HCT116 (cell line): ENCODE data around the gene ACO2. TPM values are rescaled to one million over a fixed set of nuclear protein-coding genes. Genes with fewer than 3 reads are reported as not detected.
"Not testable (repeated sequence)": the region's sequence is repeated elsewhere in the genome, so short reads cannot be mapped to it uniquely, and the experiment has no call there.

Source experiments
- ATAC-seq: fragments of 200-7000 bp; cut with Tn5 transposase; 2 replicates; pipeline ENCODE4 v1.9.1; 2020; ENCODE audit warnings: mild to moderate bottlenecking, moderate library complexity
- BruUV-seq: library from RNA; stranded (reverse); fragments of 400-500 nt; replicated peaks from 2 replicates; lab custom pipeline; 2021; lab: Mats Ljungman, UMichigan
- CTCF ChIA-PET: fragments of 300-600 bp; sonication (Branson Sonifier 250); formaldehyde crosslinking; loops from one replicate; lab custom pipeline; 2021; ENCODE audit warnings: antibody characterized with exemption; lab: Charles Lee
- POLR2A ChIA-PET: fragments of 300-600, 350-600 bp; sonication (Branson Sonifier 250); formaldehyde crosslinking; loops from one replicate; lab custom pipeline; 2021; ENCODE audit warnings: antibody characterized with exemption; lab: Charles Lee
- RAD21 ChIA-PET, 2 experiments: fragments of 300-600 bp; sonication (Branson Sonifier 250); formaldehyde crosslinking; loops; one replicate each; lab custom pipeline; 2023; ENCODE audit warnings: low total read pairs in 2 of 2; ENCODE audit not compliant: uncharacterized antibody in 2 of 2, unreplicated experiment in 2 of 2, low non-redundant PET in 1 of 2; lab: Charles Lee
- DNase-seq: peaks from one replicate; pipeline ENCODE4 v3.0.0-alpha.2; 2010; ENCODE audit warnings: low read depth, low spot score
- H2AFZ ChIP-seq: fragments of 200-600 bp; shearing (Covaris generic), sonication (generic); 2 replicates; pipeline ENCODE4 v1.6.1; 2017; ENCODE audit warnings: low read depth, mixed run types, mixed read lengths, antibody characterized with exemption, low read length; ENCODE audit not compliant: poor library complexity, severe bottlenecking
- H3K27ac ChIP-seq: 2 replicates; pipeline ENCODE4 v1.5.1; 2012; ENCODE audit warnings: low read depth, low read length
- H3K27me3 ChIP-seq: fragments of 200-600 bp; sonication (generic); 2 replicates; pipeline ENCODE4 v1.6.1; 2016; ENCODE audit warnings: mixed run types, low read length, mixed read lengths; ENCODE audit not compliant: insufficient read depth
- H3K36me3 ChIP-seq, 2 experiments: fragments of 200-500 bp in 1 of 2; fragments of 200-600 bp in 1 of 2; sonication (Bioruptor generic) in 1 of 2; sonication (generic) in 1 of 2; 2 replicates each; pipeline versions ENCODE4 v1.5.1 to v1.6.1; 2014 to 2016; ENCODE audit warnings: low read length in 2 of 2, inconsistent platforms in 1 of 2, mixed read lengths in 1 of 2, mixed run types in 1 of 2; ENCODE audit not compliant: insufficient read depth in 2 of 2, control insufficient read depth in 1 of 2
- H3K4me1 ChIP-seq, 2 experiments: fragments of 200-600 bp in 1 of 2; sonication (generic) in 1 of 2; 2 replicates each; pipeline versions ENCODE4 v1.5.1 to v1.6.1; 2012 to 2017; ENCODE audit warnings: low read length in 2 of 2, inconsistent platforms in 1 of 2, mild to moderate bottlenecking in 1 of 2, mixed read lengths in 1 of 2, mixed run types in 1 of 2, moderate library complexity in 1 of 2; ENCODE audit not compliant: insufficient read depth in 2 of 2, control insufficient read depth in 1 of 2
- H3K4me2 ChIP-seq: fragments of 200-600 bp; sonication (generic); 2 replicates; pipeline ENCODE4 v1.6.1; 2017; ENCODE audit warnings: mixed run types, low read length, mixed read lengths
- H3K4me3 ChIP-seq, 2 experiments: fragments of 200-600 bp in 1 of 2; sonication (generic) in 1 of 2; replicated peaks in 1 of 2; 2 replicates each; pipeline ENCODE4 v1.5.1; 2011 to 2016; ENCODE audit warnings: low read length in 2 of 2, control low read depth in 1 of 2, low read depth in 1 of 2, mild to moderate bottlenecking in 1 of 2, mixed read lengths in 1 of 2, mixed run types in 1 of 2
- H3K79me2 ChIP-seq: fragments of 200-600 bp; sonication (generic); 2 replicates; pipeline ENCODE4 v1.6.1; 2017; ENCODE audit warnings: mild to moderate bottlenecking, mixed run types, low read length, moderate library complexity, mixed read lengths; ENCODE audit not compliant: insufficient read depth
- H3K9ac ChIP-seq: fragments of 200-600 bp; sonication (generic); 2 replicates; pipeline ENCODE4 v1.6.1; 2016; ENCODE audit warnings: low read length, mixed read lengths
- H3K9me2 ChIP-seq: fragments of 200-600 bp; sonication (generic), shearing (Covaris generic); 2 replicates; pipeline ENCODE4 v1.6.1; 2017; ENCODE audit warnings: mixed run types, mild to moderate bottlenecking, moderate library complexity; ENCODE audit not compliant: insufficient read depth
- H3K9me3 ChIP-seq, 2 experiments: fragments of 200-500 bp in 1 of 2; fragments of 200-600 bp in 1 of 2; sonication (Bioruptor generic) in 1 of 2; sonication (generic) in 1 of 2; 2 replicates each; pipeline ENCODE4 v1.6.1; 2014 to 2017; ENCODE audit warnings: low read length in 2 of 2, mixed read lengths in 2 of 2, inconsistent platforms in 1 of 2, low read depth in 1 of 2, mild to moderate bottlenecking in 1 of 2, mixed run types in 1 of 2, moderate library complexity in 1 of 2; ENCODE audit not compliant: control insufficient read depth in 1 of 2, insufficient read depth in 1 of 2
- H4K20me1 ChIP-seq: fragments of 200-600 bp; sonication (generic), shearing (Covaris generic); 2 replicates; pipeline ENCODE4 v1.6.1; 2017; ENCODE audit warnings: mixed run types, mild to moderate bottlenecking, moderate library complexity; ENCODE audit not compliant: insufficient read depth
- CBX3 ChIP-seq: IDR thresholded peaks from 2 replicates; pipeline ENCODE4 v1.6.1; 2012; ENCODE audit warnings: low read depth
- EGR1 ChIP-seq: IDR thresholded peaks from 2 replicates; pipeline ENCODE4 v1.6.1; 2012; ENCODE audit warnings: low read depth
- YY1 ChIP-seq: IDR thresholded peaks from 2 replicates; pipeline ENCODE4 v1.6.1; 2011; ENCODE audit warnings: low read length, low read depth, moderate library complexity, mild to moderate bottlenecking; ENCODE audit not compliant: insufficient replicate concordance; ENCODE audit errors: extremely low read depth
- ZNF274 ChIP-seq: fragments of 200-500 bp; sonication (Bioruptor generic); IDR thresholded peaks from 2 replicates; pipeline ENCODE4 v1.6.1; 2014; ENCODE audit warnings: mild to moderate bottlenecking, low read depth, low read length, inconsistent platforms
- intact Hi-C: fragments of 100-400 bp; cut with micrococcal nuclease; formaldehyde crosslinking; loops from 2 replicates; pipeline ENCODE4 v1.10.0; 2022
- total RNA-seq: library from RNA; stranded (reverse); gene quantifications from one replicate; pipeline ENCODE4 v1.2.1, GENCODE V29; 2021; ENCODE audit not compliant: unreplicated experiment
- TF ChIP-seq, protein P1 (sequence below): IDR thresholded peaks from 2 replicates; pipeline ENCODE4 v1.6.1; 2012
- TF ChIP-seq, protein P2 (sequence below): IDR thresholded peaks from 2 replicates; pipeline ENCODE4 v1.6.1; 2011; ENCODE audit warnings: mild to moderate bottlenecking, low read length, moderate library complexity; ENCODE audit not compliant: insufficient replicate concordance; ENCODE audit errors: extremely low read depth
- TF ChIP-seq, protein P3 (sequence below): IDR thresholded peaks from 2 replicates; pipeline ENCODE4 v1.6.1; 2012; ENCODE audit warnings: low read depth

Gene ACO2
- total RNA-seq, 1 experiment from 2014 or later: 108 TPM

DNA sequence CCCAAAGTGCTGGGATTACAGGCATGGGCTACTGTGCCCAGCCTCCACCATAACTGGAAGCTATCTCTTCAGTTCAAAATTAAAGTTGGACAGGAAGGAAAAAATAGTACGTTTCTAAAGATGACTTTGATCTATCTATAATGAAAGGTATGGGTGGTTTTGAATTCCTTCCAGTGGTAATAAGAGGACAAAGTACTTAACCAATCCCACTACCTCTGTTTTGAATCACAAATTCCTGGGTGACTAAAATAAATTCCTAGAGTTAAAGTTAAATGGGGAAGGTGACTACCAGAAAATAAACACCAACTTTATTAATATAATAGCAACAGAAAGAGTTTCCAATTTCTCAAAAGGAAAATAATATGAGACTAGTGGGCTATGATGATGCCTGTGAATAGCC lies 9.5 kb upstream of the ACO2 start:
- Histone ChIP-seq H4K20me1 (no peaks in the 10 kb centered on the region), H3K4me2 (no peak overlapping the region), H3K4me1 (no peaks in the 10 kb centered on the region), H3K9ac (no peak overlapping the region), H2AFZ (no peak overlapping the region), H3K4me3 (no peak overlapping the region), H3K79me2 (peaks cover 26% of the 10 kb centered on the region), H3K27ac (no peak overlapping the region), H3K27me3 (no peaks in the 10 kb centered on the region), H3K9me2 (no peaks in the 10 kb centered on the region), H3K36me3 (peaks cover 30 to 37% of the 10 kb centered on the region in 2 experiments; a peak in 3 of 4 replicates), H3K9me3 (no peaks in the 10 kb centered on the region)
- POLR2A ChIA-PET: interaction anchor here (1.9 to 2.1 kb wide), 2 partner anchors 11 to 13 kb away, joined by 6 to 8 read pairs; partner anchors contain the start of gene TOB2
- CTCF ChIA-PET: no interaction called here
- BruUV-seq: no TSS peak
- DNase-seq (no peak), ATAC-seq (no peak)
- TF ChIP-seq CBX3 (no peak), YY1 (no peak), EGR1 (no peak), ZNF274 (no peak)
- TF ChIP-seq, protein P1, sequence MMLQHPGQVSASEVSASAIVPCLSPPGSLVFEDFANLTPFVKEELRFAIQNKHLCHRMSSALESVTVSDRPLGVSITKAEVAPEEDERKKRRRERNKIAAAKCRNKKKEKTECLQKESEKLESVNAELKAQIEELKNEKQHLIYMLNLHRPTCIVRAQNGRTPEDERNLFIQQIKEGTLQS: no peak
- TF ChIP-seq, protein P2, sequence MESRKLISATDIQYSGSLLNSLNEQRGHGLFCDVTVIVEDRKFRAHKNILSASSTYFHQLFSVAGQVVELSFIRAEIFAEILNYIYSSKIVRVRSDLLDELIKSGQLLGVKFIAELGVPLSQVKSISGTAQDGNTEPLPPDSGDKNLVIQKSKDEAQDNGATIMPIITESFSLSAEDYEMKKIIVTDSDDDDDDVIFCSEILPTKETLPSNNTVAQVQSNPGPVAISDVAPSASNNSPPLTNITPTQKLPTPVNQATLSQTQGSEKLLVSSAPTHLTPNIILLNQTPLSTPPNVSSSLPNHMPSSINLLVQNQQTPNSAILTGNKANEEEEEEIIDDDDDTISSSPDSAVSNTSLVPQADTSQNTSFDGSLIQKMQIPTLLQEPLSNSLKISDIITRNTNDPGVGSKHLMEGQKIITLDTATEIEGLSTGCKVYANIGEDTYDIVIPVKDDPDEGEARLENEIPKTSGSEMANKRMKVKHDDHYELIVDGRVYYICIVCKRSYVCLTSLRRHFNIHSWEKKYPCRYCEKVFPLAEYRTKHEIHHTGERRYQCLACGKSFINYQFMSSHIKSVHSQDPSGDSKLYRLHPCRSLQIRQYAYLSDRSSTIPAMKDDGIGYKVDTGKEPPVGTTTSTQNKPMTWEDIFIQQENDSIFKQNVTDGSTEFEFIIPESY: no peak
- TF ChIP-seq, protein P3, sequence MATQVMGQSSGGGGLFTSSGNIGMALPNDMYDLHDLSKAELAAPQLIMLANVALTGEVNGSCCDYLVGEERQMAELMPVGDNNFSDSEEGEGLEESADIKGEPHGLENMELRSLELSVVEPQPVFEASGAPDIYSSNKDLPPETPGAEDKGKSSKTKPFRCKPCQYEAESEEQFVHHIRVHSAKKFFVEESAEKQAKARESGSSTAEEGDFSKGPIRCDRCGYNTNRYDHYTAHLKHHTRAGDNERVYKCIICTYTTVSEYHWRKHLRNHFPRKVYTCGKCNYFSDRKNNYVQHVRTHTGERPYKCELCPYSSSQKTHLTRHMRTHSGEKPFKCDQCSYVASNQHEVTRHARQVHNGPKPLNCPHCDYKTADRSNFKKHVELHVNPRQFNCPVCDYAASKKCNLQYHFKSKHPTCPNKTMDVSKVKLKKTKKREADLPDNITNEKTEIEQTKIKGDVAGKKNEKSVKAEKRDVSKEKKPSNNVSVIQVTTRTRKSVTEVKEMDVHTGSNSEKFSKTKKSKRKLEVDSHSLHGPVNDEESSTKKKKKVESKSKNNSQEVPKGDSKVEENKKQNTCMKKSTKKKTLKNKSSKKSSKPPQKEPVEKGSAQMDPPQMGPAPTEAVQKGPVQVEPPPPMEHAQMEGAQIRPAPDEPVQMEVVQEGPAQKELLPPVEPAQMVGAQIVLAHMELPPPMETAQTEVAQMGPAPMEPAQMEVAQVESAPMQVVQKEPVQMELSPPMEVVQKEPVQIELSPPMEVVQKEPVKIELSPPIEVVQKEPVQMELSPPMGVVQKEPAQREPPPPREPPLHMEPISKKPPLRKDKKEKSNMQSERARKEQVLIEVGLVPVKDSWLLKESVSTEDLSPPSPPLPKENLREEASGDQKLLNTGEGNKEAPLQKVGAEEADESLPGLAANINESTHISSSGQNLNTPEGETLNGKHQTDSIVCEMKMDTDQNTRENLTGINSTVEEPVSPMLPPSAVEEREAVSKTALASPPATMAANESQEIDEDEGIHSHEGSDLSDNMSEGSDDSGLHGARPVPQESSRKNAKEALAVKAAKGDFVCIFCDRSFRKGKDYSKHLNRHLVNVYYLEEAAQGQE: no peak
- RAD21 ChIA-PET: no interaction called here
- intact Hi-C loops: no loop called here

DNA sequence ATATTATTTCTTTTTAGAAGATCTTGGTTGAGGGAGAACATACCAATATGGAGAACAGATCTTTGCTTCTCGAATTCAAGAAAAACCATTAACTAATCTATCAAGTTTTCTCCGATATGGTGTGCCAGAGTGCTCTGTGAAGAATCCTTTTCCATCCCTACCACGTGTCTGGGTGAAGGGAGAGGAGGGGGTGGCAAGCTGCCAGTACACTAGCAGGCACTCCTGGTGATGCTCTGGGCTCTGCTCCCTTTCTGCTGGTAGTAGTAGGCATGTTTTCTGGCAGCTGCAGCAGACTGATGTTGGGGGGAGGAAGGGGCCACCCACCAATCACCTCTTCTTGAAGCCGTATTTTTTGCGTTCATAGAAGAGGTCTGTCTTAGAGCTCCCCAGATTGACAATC lies 8.8 kb upstream of the ACO2 start:
- H3K9me2 ChIP-seq, H3K4me2 ChIP-seq, H3K4me1 ChIP-seq, RAD21 ChIA-PET, DNase-seq, H3K27ac ChIP-seq, H3K9me3 ChIP-seq, CTCF ChIA-PET, H3K9ac ChIP-seq, H3K4me3 ChIP-seq, H3K27me3 ChIP-seq, H4K20me1 ChIP-seq, intact Hi-C loops, BruUV-seq, H2AFZ ChIP-seq, ATAC-seq: not testable (repeated sequence)
- POLR2A ChIA-PET: interaction anchor here (2.1 kb wide), 1 partner anchor 13 kb away, joined by 8 read pairs; the partner anchor contains the start of gene TOB2
- H3K79me2 ChIP-seq: peaks cover 33% of the 10 kb centered on the region
- peaks cover 37 to 43% of the 10 kb centered on the region in 2 experiments; a peak in 3 of 4 replicates for H3K36me3 ChIP-seq
